Measurements from ENCODE around the gene ZMAT5. TPM values are rescaled to one million over a fixed set of nuclear protein-coding genes. Genes with fewer than 3 reads are reported as not detected.

Gene ZMAT5
- total and polyA plus RNA-seq, 2 of the 13 experiments (the other 11 are each of a cell fraction or from before 2014, with no cell fraction given): 20.7 to 27.8 TPM

- Histone ChIP-seq H3K36me3 (replicated peaks in 1 of 2; ENCODE audit: control insufficient read depth in 1 of 2, insufficient read depth in 2 of 2, low read length in 2 of 2) (peaks cover 42 to 74% of the 10 kb centered on the region in 2 experiments), H3K9ac (ENCODE audit: insufficient read depth, low read depth, low read length) (no peak overlapping the region), H3K4me2 (ENCODE audit: low read depth, low read length) (no peak overlapping the region), H3K79me2 (ENCODE audit: insufficient read depth, low read length) (no peaks in the 10 kb centered on the region), H3K27me3 (ENCODE audit: control insufficient read depth in 1 of 2, insufficient read depth in 2 of 2, low read length in 2 of 2) (no peaks in the 10 kb centered on the region), H2AFZ (ENCODE audit: low read length) (no peak overlapping the region), H3K4me1 (ENCODE audit: insufficient read depth, low read length) (peaks cover 19% of the 10 kb centered on the region), H3K4me3 (replicated peaks in 1 of 3; ENCODE audit: insufficient read depth in 1 of 3, low read depth in 2 of 3, low read length in 3 of 3) (no peak overlapping the region), H3K27ac (ENCODE audit: extremely low read length, insufficient read depth, low read length) (no peak overlapping the region), H3K9me3 (ENCODE audit: low read length) (no peaks in the 10 kb centered on the region), H4K20me1 (ENCODE audit: insufficient read depth, low read length) (no peaks in the 10 kb centered on the region)
- in situ Hi-C loops (cut with HindIII; ENCODE audit: extremely low pct_ligation_motif_present, low pct_unique_long_range_greater_than_20kb): no loop called here
- ATAC-seq (no peak), DNase-seq (ENCODE audit: low spot score) (no peak), FAIRE-seq (no peak)
- intact Hi-C loops (cut with micrococcal nuclease; ENCODE audit: unreplicated experiment): no loop called here
- POLR2A ChIA-PET: no interaction called here
- CTCF ChIA-PET (ENCODE audit: low intra/inter-chr PET ratio, low total read pairs): no interaction called here
- no TSS peak for BruUV-seq (replicated peaks)
- 99% methylated on average over 2 of the region's 2 CpGs for whole genome bisulfite sequencing (ENCODE audit: low lambda C conversion rate)
- TF ChIP-seq SP2 (CRISPR knock-in tag; IDR thresholded peaks at IDR 0.05) (no peak), SKI (IDR thresholded peaks at IDR 0.05; ENCODE audit: partially characterized antibody) (no peak), ZKSCAN1 (IDR thresholded peaks at IDR 0.05; ENCODE audit: low read length) (no peak), ZFX (CRISPR knock-in tag; IDR thresholded peaks at IDR 0.05; ENCODE audit: low read depth) (no peak), ZNF703 (CRISPR knock-in tag; IDR thresholded peaks at IDR 0.05; ENCODE audit: borderline replicate concordance) (no peak), ZNF609 (CRISPR knock-in tag; IDR thresholded peaks at IDR 0.05; ENCODE audit: borderline replicate concordance) (no peak), DPF2 (CRISPR knock-in tag; IDR thresholded peaks at IDR 0.05; ENCODE audit: borderline replicate concordance, low read depth) (no peak), ZSCAN21 (CRISPR knock-in tag; IDR thresholded peaks at IDR 0.05; ENCODE audit: borderline replicate concordance) (no peak), CBFB (CRISPR knock-in tag; IDR thresholded peaks at IDR 0.05) (no peak), ZBTB43 (CRISPR knock-in tag; conservative IDR thresholded peaks at IDR 0.05) (no peak), TAF1 (CRISPR knock-in tag; IDR thresholded peaks at IDR 0.05) (no peak), ZNF296 (CRISPR knock-in tag; conservative IDR thresholded peaks at IDR 0.05) (no peak), ZNF460 (CRISPR knock-in tag; IDR thresholded peaks at IDR 0.05; ENCODE audit: borderline replicate concordance) (no peak), REST (IDR thresholded peaks at IDR 0.05; ENCODE audit: borderline replicate concordance in 1 of 2, low read depth in 1 of 2, low read length in 2 of 2) (no peak), PHB2 (IDR thresholded peaks at IDR 0.05; ENCODE audit: partially characterized antibody) (no peak), ZMAT5 (CRISPR knock-in tag; IDR thresholded peaks at IDR 0.05; ENCODE audit: borderline replicate concordance, low read depth) (no peak)
Measured at GRCh38 chr22:29803190-29803589, 36.4 kb upstream of the ZMAT5 start.
